ENCODE measurements around the gene CEBPB.

- TF ChIP-seq CTCF (IDR thresholded peaks at IDR 0.05) (no peak), EP300 (IDR thresholded peaks at IDR 0.05) (no peak), POLR2A (IDR thresholded peaks at IDR 0.05) (peak; percentile 76)
Measured at GRCh38 chr20:50172347-50173013, 18.1 kb upstream of the CEBPB start.
